ENCODE results near the gene TOR4A. TPM values are rescaled to one million over a fixed set of nuclear protein-coding genes. Genes with fewer than 3 reads are reported as not detected.

Gene TOR4A
- polyA plus RNA-seq, 4 donors: 3.4 to 21.5 (median 15.4) TPM

DNA sequence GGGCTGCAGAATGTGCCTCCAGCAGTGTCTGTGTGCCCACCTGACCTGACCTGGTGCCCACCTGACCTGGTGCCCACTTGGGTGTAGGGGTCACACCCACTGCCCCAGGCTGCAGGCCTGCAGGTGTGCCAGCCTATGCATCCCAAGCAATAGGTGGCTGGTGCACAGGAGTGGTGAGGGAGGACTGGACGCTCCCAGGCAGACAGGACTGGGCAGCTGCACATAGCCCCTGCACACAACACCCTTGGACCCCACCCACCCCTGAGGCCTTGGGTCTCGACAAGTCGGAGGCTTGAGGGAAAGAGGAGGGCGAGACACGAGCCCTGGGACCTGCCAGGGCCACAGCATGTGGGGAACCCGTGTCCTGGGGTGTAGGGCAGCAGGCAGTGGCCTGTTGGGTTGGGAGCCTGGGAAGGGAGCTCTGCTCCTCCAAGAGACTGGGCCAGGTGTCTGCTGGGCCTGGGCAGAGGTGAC, 35.4 kb downstream of the TOR4A start:
- WGBS, 3 donors: 73 to 79% (median 78%) methylated on average over 6 of the region's 6 CpGs
- no peaks in the 10 kb centered on the region for H3K9me3 ChIP-seq (ENCODE audit: control insufficient read depth in 2 of 2, insufficient read depth in 1 of 2, low read depth in 1 of 2, low read length in 1 of 2)
- peaks cover 2 to 82% (median 7%) of the 10 kb centered on the region in 3 donors for H3K4me1 ChIP-seq (ENCODE audit: control insufficient read depth in 3 of 3, insufficient read depth in 2 of 3, low read depth in 1 of 3, low read length in 2 of 3)
- H3K27ac ChIP-seq (ENCODE audit: low read depth in 1 of 3, low read length in 2 of 3): peak overlapping the region in 2 of 3 donors; percentile 13 to 98
- no peak overlapping the region for H3K4me3 ChIP-seq (ENCODE audit: low read depth in 1 of 3, low read length in 3 of 3)
- H3K27me3 ChIP-seq (ENCODE audit: control insufficient read depth in 3 of 3, insufficient read depth in 3 of 3, low read length in 3 of 3): no peaks in the 10 kb centered on the region
- no peak for FAIRE-seq
- peaks cover 0 to 3% (median 0%) of the 10 kb centered on the region in 3 donors for H3K36me3 ChIP-seq (ENCODE audit: control insufficient read depth in 3 of 3, insufficient read depth in 2 of 3, low read depth in 1 of 3, low read length in 3 of 3)
- no peak for DNase-seq

- DNase-seq (peak in 1 of 2 donors; percentile 94), FAIRE-seq (no peak)
- H3K27ac ChIP-seq (ENCODE audit: low read depth in 1 of 3, low read length in 2 of 3): peak overlapping the region in 1 of 3 donors; percentile 98
- H3K9me3 ChIP-seq (ENCODE audit: control insufficient read depth in 2 of 2, insufficient read depth in 1 of 2, low read depth in 1 of 2, low read length in 1 of 2): no peaks in the 10 kb centered on the region
- peaks cover 2 to 77% (median 7%) of the 10 kb centered on the region in 3 donors for H3K4me1 ChIP-seq (ENCODE audit: control insufficient read depth in 3 of 3, insufficient read depth in 2 of 3, low read depth in 1 of 3, low read length in 2 of 3)
- H3K4me3 ChIP-seq (ENCODE audit: low read depth in 1 of 3, low read length in 3 of 3): no peak overlapping the region
- peaks cover 0 to 3% (median 0%) of the 10 kb centered on the region in 3 donors for H3K36me3 ChIP-seq (ENCODE audit: control insufficient read depth in 3 of 3, insufficient read depth in 2 of 3, low read depth in 1 of 3, low read length in 3 of 3)
- 45 to 57% (median 50%) methylated on average over 9 of the region's 9 CpGs for WGBS, 3 donors
- no peaks in the 10 kb centered on the region for H3K27me3 ChIP-seq (ENCODE audit: control insufficient read depth in 3 of 3, insufficient read depth in 3 of 3, low read length in 3 of 3)
Observed at GRCh38 chr9:137313326-137313936, 35.9 kb downstream of the TOR4A start.

DNA sequence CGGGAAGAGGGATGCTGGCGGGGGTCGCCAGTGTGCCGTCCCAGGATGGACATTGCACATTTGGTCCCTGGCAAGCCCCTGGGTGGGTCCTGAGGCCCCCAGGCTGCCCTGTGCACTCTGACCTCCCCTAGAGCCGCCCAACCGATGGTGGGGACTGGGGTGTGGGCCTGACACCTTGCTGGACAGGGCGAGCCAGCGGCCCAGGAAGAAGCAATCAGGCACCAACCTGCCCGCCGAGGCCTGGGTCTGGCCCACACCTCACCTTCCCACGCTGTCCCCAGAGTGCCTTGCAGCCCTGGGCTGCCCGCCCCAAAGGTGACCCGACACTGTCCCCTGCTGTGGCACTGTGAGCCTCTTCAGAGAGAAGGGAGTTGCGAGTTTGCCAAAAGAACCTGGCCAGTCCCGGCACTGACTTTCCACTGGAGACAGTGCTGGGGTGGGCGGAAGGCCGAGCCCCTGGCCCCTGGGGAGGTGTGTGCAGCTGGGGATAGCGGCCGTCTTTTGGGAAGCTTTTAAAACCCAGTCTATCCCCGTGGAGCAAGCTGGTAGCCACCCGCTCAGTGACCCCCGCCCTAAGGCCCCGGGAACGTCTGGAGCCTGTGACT, 36.5 kb downstream of the TOR4A start:
- WGBS, 3 donors: 59 to 73% (median 64%) methylated on average over 22 to 24 of the region's 24 CpGs
- FAIRE-seq (no peak), DNase-seq (no peak)
- H3K27me3 ChIP-seq (ENCODE audit: control insufficient read depth in 3 of 3, insufficient read depth in 3 of 3, low read length in 3 of 3): no peaks in the 10 kb centered on the region
- no peaks in the 10 kb centered on the region for H3K9me3 ChIP-seq (ENCODE audit: control insufficient read depth in 2 of 2, insufficient read depth in 1 of 2, low read depth in 1 of 2, low read length in 1 of 2)
- peaks cover 0 to 8% (median 0%) of the 10 kb centered on the region in 3 donors for H3K36me3 ChIP-seq (ENCODE audit: control insufficient read depth in 3 of 3, insufficient read depth in 2 of 3, low read depth in 1 of 3, low read length in 3 of 3)
- peaks cover 2 to 74% (median 7%) of the 10 kb centered on the region in 3 donors for H3K4me1 ChIP-seq (ENCODE audit: control insufficient read depth in 3 of 3, insufficient read depth in 2 of 3, low read depth in 1 of 3, low read length in 2 of 3)
- H3K27ac ChIP-seq (ENCODE audit: low read depth in 1 of 3, low read length in 2 of 3): peak overlapping the region in 1 of 3 donors; percentile 98
- no peak overlapping the region for H3K4me3 ChIP-seq (ENCODE audit: low read depth in 1 of 3, low read length in 3 of 3)

DNA sequence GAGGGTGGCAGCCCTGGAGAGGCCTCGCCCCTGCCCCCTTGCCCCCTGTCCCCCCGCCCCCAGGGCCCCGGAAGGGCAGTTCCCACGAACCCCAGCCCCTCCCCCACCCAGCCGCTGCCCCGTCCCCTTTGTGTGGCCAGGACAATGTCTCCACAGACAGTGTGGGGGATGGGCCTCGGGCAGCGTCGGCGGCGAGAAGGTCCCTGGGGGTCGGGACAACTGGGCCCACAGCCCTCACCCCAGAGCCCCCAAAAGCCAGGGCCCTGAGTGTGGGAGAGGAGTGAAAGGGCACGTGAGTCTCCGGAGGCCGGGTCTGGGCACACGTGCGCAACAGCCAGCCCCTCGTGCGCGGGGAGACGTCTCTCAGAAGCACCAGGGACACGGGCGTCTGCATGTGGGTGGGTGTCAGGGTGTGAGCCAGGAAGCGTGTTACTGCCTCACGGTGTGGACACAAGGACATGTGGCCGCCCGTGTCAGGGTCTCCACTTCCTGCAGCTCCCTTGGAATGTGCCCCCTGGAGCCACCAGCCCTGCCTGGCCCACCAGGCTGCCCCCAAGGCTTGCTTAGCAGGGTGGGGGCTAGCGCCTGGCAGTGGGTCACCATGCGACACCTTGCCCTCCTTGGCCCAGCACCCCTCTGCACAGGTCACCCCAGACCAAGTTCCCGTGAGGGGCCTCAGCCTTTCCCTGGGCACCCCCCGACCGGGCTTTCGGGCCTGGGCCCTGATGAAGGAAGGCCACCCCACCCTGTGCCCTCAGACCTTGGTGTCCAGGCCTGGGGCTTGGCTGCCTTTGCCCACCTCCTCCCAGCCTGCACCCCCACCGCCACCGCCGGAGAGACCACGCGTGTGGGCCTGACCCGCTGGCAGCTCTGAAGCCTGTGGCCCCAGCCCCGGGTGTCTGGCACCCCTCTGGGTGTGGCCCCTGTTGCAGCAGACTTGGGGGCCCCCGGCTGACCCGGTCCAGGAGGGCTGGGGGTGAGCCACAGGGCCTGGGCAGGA, 37.3 kb downstream of the TOR4A start:
- FAIRE-seq (no peak), DNase-seq (peak in 1 of 2 donors; percentile 59)
- Histone ChIP-seq H3K9me3 (ENCODE audit: control insufficient read depth in 2 of 2, insufficient read depth in 1 of 2, low read depth in 1 of 2, low read length in 1 of 2) (no peaks in the 10 kb centered on the region), H3K27ac (ENCODE audit: low read depth in 1 of 3, low read length in 2 of 3) (peak overlapping the region in 1 of 3 donors; percentile 98), H3K4me3 (ENCODE audit: low read depth in 1 of 3, low read length in 3 of 3) (no peak overlapping the region), H3K36me3 (ENCODE audit: control insufficient read depth in 3 of 3, insufficient read depth in 2 of 3, low read depth in 1 of 3, low read length in 3 of 3) (peaks cover 0 to 14% (median 0%) of the 10 kb centered on the region in 3 donors), H3K27me3 (ENCODE audit: control insufficient read depth in 3 of 3, insufficient read depth in 3 of 3, low read length in 3 of 3) (no peaks in the 10 kb centered on the region), H3K4me1 (ENCODE audit: control insufficient read depth in 3 of 3, insufficient read depth in 2 of 3, low read depth in 1 of 3, low read length in 2 of 3) (peaks cover 2 to 66% (median 7%) of the 10 kb centered on the region in 3 donors)
- WGBS, 3 donors: 52 to 61% (median 59%) methylated on average over 34 to 42 of the region's 42 CpGs

DNA sequence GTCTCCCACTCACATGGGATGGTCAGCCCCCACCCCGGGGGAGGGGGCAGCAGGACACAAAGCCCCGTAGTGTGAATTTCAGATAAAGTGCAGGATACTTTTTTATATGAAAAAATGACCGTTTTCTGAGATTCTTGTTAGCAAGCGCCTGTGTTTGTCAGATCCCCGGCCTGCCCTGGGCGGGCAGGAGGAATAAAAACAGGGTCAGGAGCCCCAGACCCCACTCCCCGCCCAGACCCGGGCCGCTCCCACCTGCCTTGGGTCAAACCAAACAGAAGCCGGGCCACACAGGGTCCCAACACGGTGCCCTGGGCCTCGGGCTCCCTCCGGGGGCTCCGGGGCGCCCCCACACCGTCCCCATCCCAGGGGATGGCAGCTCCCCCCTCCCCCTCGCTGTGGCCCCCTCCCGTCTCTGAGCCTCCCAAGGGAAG, 38.1 kb downstream of the TOR4A start:
- H3K27me3 ChIP-seq (ENCODE audit: control insufficient read depth in 3 of 3, insufficient read depth in 3 of 3, low read length in 3 of 3): no peaks in the 10 kb centered on the region
- 13 to 23% (median 17%) methylated on average over 16 to 18 of the region's 18 CpGs for WGBS, 3 donors
- H3K4me3 ChIP-seq (ENCODE audit: low read depth in 1 of 3, low read length in 3 of 3): peak overlapping the region in 1 of 3 donors; percentile 21
- H3K27ac ChIP-seq (ENCODE audit: low read depth in 1 of 3, low read length in 2 of 3): peak overlapping the region in 1 of 3 donors; percentile 98
- peak in 1 of 2 donors; percentile 46 for DNase-seq
- H3K36me3 ChIP-seq (ENCODE audit: control insufficient read depth in 3 of 3, insufficient read depth in 2 of 3, low read depth in 1 of 3, low read length in 3 of 3): peaks cover 0 to 14% (median 0%) of the 10 kb centered on the region in 3 donors
- no peaks in the 10 kb centered on the region for H3K9me3 ChIP-seq (ENCODE audit: control insufficient read depth in 2 of 2, insufficient read depth in 1 of 2, low read depth in 1 of 2, low read length in 1 of 2)
- peaks cover 2 to 63% (median 7%) of the 10 kb centered on the region in 3 donors for H3K4me1 ChIP-seq (ENCODE audit: control insufficient read depth in 3 of 3, insufficient read depth in 2 of 3, low read depth in 1 of 3, low read length in 2 of 3)
- no peak for FAIRE-seq

GRCh38 chr9:137316012-137316981, 38.8 kb downstream of the TOR4A start:
- H3K4me1 ChIP-seq (ENCODE audit: control insufficient read depth in 3 of 3, insufficient read depth in 2 of 3, low read depth in 1 of 3, low read length in 2 of 3): peaks cover 2 to 59% (median 7%) of the 10 kb centered on the region in 3 donors
- no peak for FAIRE-seq
- DNase-seq: peak; percentile 47 to 87
- peak overlapping the region in 1 of 3 donors; percentile 98 for H3K27ac ChIP-seq (ENCODE audit: low read depth in 1 of 3, low read length in 2 of 3)
- WGBS, 3 donors: 2 to 4% (median 2%) methylated on average over 40 to 82 of the region's 83 CpGs
- peak overlapping the region; percentile 16 to 43 (median 21) for H3K4me3 ChIP-seq (ENCODE audit: low read depth in 1 of 3, low read length in 3 of 3)
- H3K36me3 ChIP-seq (ENCODE audit: control insufficient read depth in 3 of 3, insufficient read depth in 2 of 3, low read depth in 1 of 3, low read length in 3 of 3): peaks cover 0 to 14% (median 0%) of the 10 kb centered on the region in 3 donors
- no peaks in the 10 kb centered on the region for H3K9me3 ChIP-seq (ENCODE audit: control insufficient read depth in 2 of 2, insufficient read depth in 1 of 2, low read depth in 1 of 2, low read length in 1 of 2)
- H3K27me3 ChIP-seq (ENCODE audit: control insufficient read depth in 3 of 3, insufficient read depth in 3 of 3, low read length in 3 of 3): no peaks in the 10 kb centered on the region

- peaks cover 0 to 50% (median 7%) of the 10 kb centered on the region in 3 donors for H3K4me1 ChIP-seq (ENCODE audit: control insufficient read depth in 3 of 3, insufficient read depth in 2 of 3, low read depth in 1 of 3, low read length in 2 of 3)
- no peaks in the 10 kb centered on the region for H3K9me3 ChIP-seq (ENCODE audit: control insufficient read depth in 2 of 2, insufficient read depth in 1 of 2, low read depth in 1 of 2, low read length in 1 of 2)
- peak overlapping the region in 1 of 3 donors; percentile 43 for H3K4me3 ChIP-seq (ENCODE audit: low read depth in 1 of 3, low read length in 3 of 3)
- H3K36me3 ChIP-seq (ENCODE audit: control insufficient read depth in 3 of 3, insufficient read depth in 2 of 3, low read depth in 1 of 3, low read length in 3 of 3): peaks cover 0 to 14% (median 0%) of the 10 kb centered on the region in 3 donors
- DNase-seq (no peak), FAIRE-seq (no peak)
- H3K27me3 ChIP-seq (ENCODE audit: control insufficient read depth in 3 of 3, insufficient read depth in 3 of 3, low read length in 3 of 3): no peaks in the 10 kb centered on the region
- 87 to 89% (median 87%) methylated on average over 18 to 19 of the region's 19 CpGs for WGBS, 3 donors
- peak overlapping the region in 1 of 3 donors; percentile 63 for H3K27ac ChIP-seq (ENCODE audit: low read depth in 1 of 3, low read length in 2 of 3)
Observed at GRCh38 chr9:137317021-137317717, 39.6 kb downstream of the TOR4A start.

Data from small intestine (tissue), 7 donors.